A549 (cell line): Measurements from ENCODE around the gene UAP1.

ENCODE experiments used
- CTCF ChIP-seq: fragments of >200 bp; sonication (Bioruptor Twin); formaldehyde crosslinking; IDR thresholded peaks from 3 replicates; pipeline ENCODE4 v1.5.1; 2016
- E2F6 ChIP-seq: IDR thresholded peaks from 2 replicates; pipeline ENCODE4 v1.6.1; 2012; ENCODE audit warnings: low read depth, borderline replicate concordance
- HDAC2 ChIP-seq: fragments of 200-600 bp; sonication (generic); IDR thresholded peaks from 2 replicates; pipeline ENCODE4 v1.6.1; 2016
- SREBF2 ChIP-seq: fragments of 450-650 bp; IDR thresholded peaks from 2 replicates; pipeline ENCODE4 v1.6.1; 2014; ENCODE audit warnings: mild to moderate bottlenecking, moderate library complexity

GRCh38 chr1:162632217-162632666, 70.7 kb downstream of the UAP1 start, which contains the start of gene DDR2:
- TF ChIP-seq E2F6 (no peak), CTCF (no peak), SREBF2 (no peak), HDAC2 (no peak)
